WERI-Rb-1 (cell line): ENCODE data around the gene TAF4.

Source experiments
- DNase-seq: peaks from one replicate; pipeline ENCODE4 v3.0.0-alpha.2; 2020
- H3K27ac ChIP-seq: fragments of 250-450 bp; sonication (Bioruptor Pico); 2 replicates; pipeline ENCODE4 v1.5.1; 2020; ENCODE audit warnings: mild to moderate bottlenecking, moderate library complexity
- H3K27me3 ChIP-seq: fragments of 250-450 bp; sonication (Bioruptor Pico); 2 replicates; pipeline ENCODE4 v1.5.1; 2021; ENCODE audit warnings: mild to moderate bottlenecking, low read depth, moderate library complexity; ENCODE audit not compliant: insufficient read depth, severe bottlenecking
- H3K36me3 ChIP-seq: fragments of 250-450 bp; sonication (Bioruptor Pico); 2 replicates; pipeline ENCODE4 v1.5.1; 2020; ENCODE audit warnings: mild to moderate bottlenecking, moderate library complexity
- H3K4me3 ChIP-seq: 2 replicates; pipeline ENCODE4 v1.5.1; 2011; ENCODE audit warnings: low read depth, mild to moderate bottlenecking, control low read depth, low read length
- H3K9me3 ChIP-seq: fragments of 250-450 bp; sonication (Bioruptor Pico); 2 replicates; pipeline ENCODE4 v1.5.1; 2021; ENCODE audit warnings: mild to moderate bottlenecking, moderate library complexity; ENCODE audit not compliant: severe bottlenecking
- CTCF ChIP-seq: IDR thresholded peaks from 2 replicates; pipeline ENCODE4 v1.5.1; 2011; ENCODE audit warnings: low read depth, mild to moderate bottlenecking, control low read depth, inconsistent platforms, low read length

Gene TAF4

GRCh38 chr20:62096421-62097380 lies 31.0 kb upstream of the TAF4 start:
- Histone ChIP-seq H3K27ac (no peak overlapping the region), H3K9me3 (no peaks in the 10 kb centered on the region), H3K36me3 (no peaks in the 10 kb centered on the region), H3K4me3 (no peak overlapping the region), H3K27me3 (no peaks in the 10 kb centered on the region)
- DNase-seq = no peak
- TF ChIP-seq CTCF = no peak

DNA sequence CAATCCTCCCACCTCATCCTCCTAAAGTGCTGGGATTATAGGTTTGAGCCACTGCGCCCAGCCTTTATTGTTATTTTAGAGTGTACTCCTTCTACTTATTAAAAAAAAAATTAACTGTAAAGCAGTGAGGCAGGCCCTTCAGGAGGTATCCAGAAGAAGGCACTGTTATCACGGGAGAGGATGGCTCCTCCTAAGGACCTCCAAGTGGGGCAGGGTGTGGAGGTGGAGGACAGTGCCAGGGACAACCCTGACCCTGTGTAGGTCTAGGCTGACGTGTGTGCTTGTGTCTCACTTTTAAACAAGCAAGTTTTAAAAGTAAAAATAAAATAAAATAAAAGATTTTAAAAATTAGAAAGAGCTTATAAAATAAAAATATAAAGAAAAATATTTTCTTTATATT lies 23.7 kb upstream of the TAF4 start:
- H3K27ac ChIP-seq = no peak overlapping the region
- DNase-seq = no peak
- TF ChIP-seq CTCF = peak; percentile 8; the same call in 1 of the 2 replicates
- no peaks in the 10 kb centered on the region for H3K9me3 ChIP-seq
- H3K36me3 ChIP-seq = no peaks in the 10 kb centered on the region
- H3K27me3 ChIP-seq = no peaks in the 10 kb centered on the region
- H3K4me3 ChIP-seq = no peak overlapping the region

DNA sequence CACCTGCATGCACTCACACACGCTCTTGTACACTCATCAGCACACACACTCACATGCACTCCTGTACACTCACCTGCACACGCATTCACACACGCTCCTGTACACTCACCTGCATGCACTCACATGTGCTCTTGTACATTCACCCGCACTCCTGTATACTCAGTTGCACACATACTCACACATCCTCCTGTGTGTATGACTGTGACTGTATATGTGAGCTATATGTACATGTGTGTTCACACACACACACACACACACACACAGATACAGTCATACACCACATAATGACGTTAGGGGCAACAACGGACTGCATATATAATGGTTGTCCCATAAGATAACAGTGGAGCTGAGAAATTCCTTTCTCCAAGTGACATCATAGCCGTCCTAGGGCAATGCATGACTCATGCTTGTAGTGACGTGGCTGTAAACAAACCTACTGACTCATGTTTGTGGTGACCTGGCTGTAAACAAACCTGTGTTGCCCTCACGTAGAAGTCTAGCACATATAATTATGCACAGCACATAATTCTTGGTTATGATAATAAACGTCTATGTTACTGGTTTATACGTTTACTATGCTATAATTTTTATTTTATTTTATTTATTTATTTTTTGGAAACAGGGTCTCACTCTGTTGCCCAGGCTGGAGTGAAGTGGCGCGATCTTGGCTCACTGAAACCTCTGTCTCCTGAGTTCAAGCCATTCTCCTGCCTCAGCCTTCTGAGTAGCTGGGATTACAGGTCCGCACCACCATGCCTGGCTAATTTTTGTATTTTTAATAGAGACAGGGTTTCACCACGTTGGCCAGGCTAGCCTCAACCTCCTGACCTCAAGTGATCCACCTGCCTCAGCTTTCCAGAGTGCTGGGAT lies 22.8 kb upstream of the TAF4 start:
- Histone ChIP-seq H3K27me3 (no peaks in the 10 kb centered on the region), H3K9me3 (no peaks in the 10 kb centered on the region), H3K4me3 (no peak overlapping the region), H3K27ac (no peak overlapping the region), H3K36me3 (no peaks in the 10 kb centered on the region)
- DNase-seq = no peak
- no peak for TF ChIP-seq CTCF

DNA sequence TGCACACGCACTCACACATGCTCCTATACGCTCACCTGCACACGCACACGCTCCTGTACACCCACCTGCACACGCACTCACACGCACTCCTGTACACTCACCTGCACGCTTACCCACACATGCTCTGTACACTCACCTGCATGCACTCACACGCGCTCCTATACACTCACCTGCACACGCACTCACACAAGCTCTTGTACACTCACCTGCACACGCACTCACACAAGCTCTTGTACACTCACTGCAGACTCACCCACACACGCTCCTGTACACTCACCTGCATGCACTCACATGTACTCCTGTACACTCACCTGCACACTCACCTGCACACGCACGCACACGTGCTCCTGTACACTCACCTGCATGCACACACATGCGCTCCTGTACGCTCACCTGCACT lies 22.0 kb upstream of the TAF4 start:
- no peak overlapping the region for H3K4me3 ChIP-seq
- DNase-seq = no peak
- H3K27ac ChIP-seq = no peak overlapping the region
- H3K27me3 ChIP-seq = no peaks in the 10 kb centered on the region
- no peaks in the 10 kb centered on the region for H3K36me3 ChIP-seq
- H3K9me3 ChIP-seq = no peaks in the 10 kb centered on the region
- TF ChIP-seq CTCF = no peak

- Histone ChIP-seq H3K27ac (no peak overlapping the region), H3K36me3 (no peaks in the 10 kb centered on the region), H3K27me3 (no peaks in the 10 kb centered on the region), H3K9me3 (no peaks in the 10 kb centered on the region), H3K4me3 (no peak overlapping the region)
- no peak for DNase-seq
- no peak for TF ChIP-seq CTCF
Measured at GRCh38 chr20:62087227-62087626, 21.5 kb upstream of the TAF4 start.
